Activated T-helper 1 cell treated with Interleukin-2 at 50 U/mL for 16 hours (primary cell): ENCODE results near the gene ABLIM1.

Source experiments
- DNase-seq: peaks from one replicate; pipeline ENCODE4 v3.0.0-alpha.2; 2020; ENCODE audit warnings: low read depth

ABLIM1 gene

GRCh38 chr10:114458216-114458920 is 199.7 kb downstream of the ABLIM1 start:
- no peak for DNase-seq

GRCh38 chr10:114453576-114453975 is 204.5 kb downstream of the ABLIM1 start:
- DNase-seq: no peak

GRCh38 chr10:114448897-114449296 is 209.2 kb downstream of the ABLIM1 start:
- DNase-seq: no peak

- no peak for DNase-seq
Observed at GRCh38 chr10:114445332-114445731, 212.7 kb downstream of the ABLIM1 start.

- no peak for DNase-seq
Observed at GRCh38 chr10:114444819-114445218, 213.3 kb downstream of the ABLIM1 start.

- DNase-seq: no peak
Observed at GRCh38 chr10:114442091-114442630, 215.9 kb downstream of the ABLIM1 start.

GRCh38 chr10:114441107-114441506 is 217.0 kb downstream of the ABLIM1 start:
- no peak for DNase-seq

GRCh38 chr10:114437473-114438292 is 220.4 kb downstream of the ABLIM1 start:
- DNase-seq: no peak

GRCh38 chr10:114436941-114437340 is 221.1 kb downstream of the ABLIM1 start:
- DNase-seq: no peak

- DNase-seq: no peak
Observed at GRCh38 chr10:114432566-114433093, 225.4 kb downstream of the ABLIM1 start.

- DNase-seq: no peak
Observed at GRCh38 chr10:114431414-114432135, 226.5 kb downstream of the ABLIM1 start.

GRCh38 chr10:114430688-114431413 is 227.2 kb downstream of the ABLIM1 start:
- no peak for DNase-seq

- DNase-seq: no peak
Observed at GRCh38 chr10:114429581-114430335, 228.3 kb downstream of the ABLIM1 start.

- DNase-seq: no peak
Observed at GRCh38 chr10:114427124-114427852, 230.8 kb downstream of the ABLIM1 start.

GRCh38 chr10:114426476-114426875 is 231.6 kb downstream of the ABLIM1 start:
- no peak for DNase-seq

- DNase-seq: no peak
Observed at GRCh38 chr10:114420811-114421485, 237.1 kb downstream of the ABLIM1 start.

- no peak for DNase-seq
Observed at GRCh38 chr10:114418109-114418508, 240.0 kb downstream of the ABLIM1 start.

- DNase-seq: no peak
Observed at GRCh38 chr10:114412907-114413797, 244.9 kb downstream of the ABLIM1 start.
